Neural cell (in vitro differentiated cells): ENCODE measurements around the gene NANP. TPM values are rescaled to one million over a fixed set of nuclear protein-coding genes. Genes with fewer than 3 reads are reported as not detected.

Source experiments
- H2AFZ ChIP-seq: fragments of 200-600, 300-800 bp; sonication (generic), shearing (Covaris generic); 2 replicates; pipeline ENCODE4 v1.6.0; 2014; ENCODE audit warnings: low read depth, mild to moderate bottlenecking, antibody characterized with exemption, low read length, moderate library complexity
- H3F3A ChIP-seq: fragments of 200-600 bp; shearing (Covaris generic); 2 replicates; pipeline ENCODE4 v1.6.1; 2016; ENCODE audit warnings: mild to moderate bottlenecking, moderate library complexity, mixed read lengths, antibody characterized with exemption, low read length; ENCODE audit not compliant: insufficient read depth, poor library complexity, severe bottlenecking
- H3K27ac ChIP-seq: fragments of 200-600, 300-800 bp; sonication (generic), shearing (Covaris generic); 2 replicates; pipeline ENCODE4 v1.5.1; 2014; ENCODE audit warnings: mild to moderate bottlenecking, low read length, moderate library complexity
- H3K27me3 ChIP-seq: fragments of 300-800, 200-600 bp; sonication (generic), shearing (Covaris generic); 2 replicates; pipeline ENCODE4 v1.6.0; 2014; ENCODE audit warnings: mild to moderate bottlenecking, low read depth, low read length, moderate library complexity; ENCODE audit not compliant: insufficient read depth
- H3K36me3 ChIP-seq: fragments of 300-800, 200-600 bp; sonication (generic), shearing (Covaris generic); 2 replicates; pipeline ENCODE4 v1.5.1; 2014; ENCODE audit warnings: mild to moderate bottlenecking, antibody characterized with exemption, low read length, moderate library complexity; ENCODE audit not compliant: insufficient read depth
- H3K4me2 ChIP-seq: fragments of 300-800, 200-600 bp; sonication (generic), shearing (Covaris generic); 2 replicates; pipeline ENCODE4 v1.6.0; 2014; ENCODE audit warnings: mild to moderate bottlenecking, low read length
- H3K4me3 ChIP-seq: fragments of 300-800, 200-600 bp; sonication (generic), shearing (Covaris generic); 2 replicates; pipeline ENCODE4 v1.5.1; 2014; ENCODE audit warnings: mild to moderate bottlenecking, low read length, moderate library complexity
- H3K79me2 ChIP-seq: fragments of 200-600 bp; shearing (Covaris generic); replicated peaks from 2 replicates; pipeline ENCODE4 v1.6.0; 2014; ENCODE audit warnings: mild to moderate bottlenecking, low read length, moderate library complexity; ENCODE audit not compliant: insufficient read depth
- H3K9ac ChIP-seq: fragments of 300-800, 200-600 bp; sonication (generic), shearing (Covaris generic); 2 replicates; pipeline ENCODE4 v1.6.1; 2016; ENCODE audit warnings: mild to moderate bottlenecking, low read length, mixed read lengths
- H3K9me2 ChIP-seq: fragments of 200-600 bp; shearing (Covaris generic); 2 replicates; pipeline ENCODE4 v1.6.1; 2016; ENCODE audit warnings: mild to moderate bottlenecking, low read length, mixed read lengths; ENCODE audit not compliant: insufficient read depth
- H3K9me3 ChIP-seq: fragments of 200-600, 300-800 bp; sonication (generic), shearing (Covaris generic); 2 replicates; pipeline ENCODE4 v1.6.1; 2016; ENCODE audit warnings: mild to moderate bottlenecking, mixed run types, low read length, moderate library complexity, mixed read lengths
- H4K20me1 ChIP-seq: fragments of 200-600 bp; shearing (Covaris generic); 2 replicates; pipeline ENCODE4 v1.6.1; 2016; ENCODE audit warnings: mild to moderate bottlenecking, mixed run types; ENCODE audit not compliant: insufficient read depth
- EZH2 ChIP-seq: fragments of 200-600, 300-800 bp; shearing (Covaris generic), sonication (generic); IDR thresholded peaks from 2 replicates; pipeline ENCODE4 v1.6.1; 2014; ENCODE audit warnings: antibody characterized with exemption, low read length, borderline replicate concordance, mild to moderate bottlenecking; ENCODE audit not compliant: insufficient read depth, poor library complexity, severe bottlenecking
- MXI1 ChIP-seq: fragments of 450-650 bp; conservative IDR thresholded peaks from 2 replicates; pipeline ENCODE4 v1.6.1; 2014; ENCODE audit warnings: antibody characterized with exemption, mild to moderate bottlenecking; ENCODE audit not compliant: poor library complexity, severe bottlenecking
- POLR2AphosphoS5 ChIP-seq: IDR thresholded peaks from 2 replicates; pipeline ENCODE4 v1.6.1; 2012
- RAD21 ChIP-seq: fragments of 450-650 bp; conservative IDR thresholded peaks from 2 replicates; pipeline ENCODE4 v1.6.1; 2014; ENCODE audit warnings: antibody characterized with exemption, mild to moderate bottlenecking, moderate library complexity
- SMC3 ChIP-seq: fragments of 450-650 bp; conservative IDR thresholded peaks from 2 replicates; pipeline ENCODE4 v1.6.1; 2014; ENCODE audit warnings: antibody characterized with exemption, mild to moderate bottlenecking, moderate library complexity; ENCODE audit not compliant: poor library complexity
- TAF1 ChIP-seq: IDR thresholded peaks from 2 replicates; pipeline ENCODE4 v1.6.1; 2012; ENCODE audit warnings: low read depth
- polyA plus RNA-seq: library from polyadenylated mRNA; depleted of rRNA; stranded (reverse); fragments of >200 nt; gene quantifications from 2 replicates; pipeline ENCODE4 v1.2.3, GENCODE V29; 2014
- TF ChIP-seq, protein P1 (sequence below): IDR thresholded peaks from 2 replicates; pipeline ENCODE4 v1.6.1; 2012; ENCODE audit warnings: borderline replicate concordance
- TF ChIP-seq, protein P2 (sequence below): fragments of 450-650 bp; IDR thresholded peaks from 2 replicates; pipeline ENCODE4 v1.5.1; 2014; ENCODE audit warnings: antibody characterized with exemption, mild to moderate bottlenecking, moderate library complexity; ENCODE audit not compliant: poor library complexity, severe bottlenecking

NANP gene
- polyA plus RNA-seq, 1 donor from 2014 or later: 4.1 TPM

DNA sequence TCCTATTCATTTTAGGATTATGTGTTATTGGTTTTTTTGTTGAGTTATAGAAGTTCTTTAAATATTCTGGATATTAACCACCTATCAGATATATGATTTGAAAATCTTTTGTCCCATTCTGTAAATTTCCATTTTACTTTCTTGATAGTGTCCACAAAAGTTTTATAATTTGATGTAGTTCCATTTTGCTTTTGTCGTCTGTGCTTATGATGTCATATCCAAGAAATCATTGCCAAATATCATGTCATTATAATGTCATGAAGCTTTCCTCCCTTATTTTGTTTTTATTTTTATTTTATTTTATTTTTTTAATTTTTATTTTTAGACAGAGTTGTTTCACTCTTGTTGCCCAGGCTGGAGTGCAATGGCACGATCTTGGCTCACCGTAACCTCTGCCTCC, 21.0 kb upstream of the NANP start:
- Histone ChIP-seq H3K4me2 (no peak overlapping the region), H3F3A (no peaks in the 10 kb centered on the region), H4K20me1 (no peaks in the 10 kb centered on the region), H3K9ac (no peak overlapping the region), H3K9me2 (no peaks in the 10 kb centered on the region), H2AFZ (no peak overlapping the region), H3K9me3 (no peaks in the 10 kb centered on the region), H3K27ac (no peak overlapping the region), H3K27me3 (no peaks in the 10 kb centered on the region), H3K36me3 (no peaks in the 10 kb centered on the region), H3K4me3 (no peak overlapping the region), H3K79me2 (no peaks in the 10 kb centered on the region)
- TF ChIP-seq POLR2AphosphoS5 (no peak), EZH2 (no peak), SMC3 (no peak), TAF1 (no peak), RAD21 (no peak), MXI1 (no peak)
- TF ChIP-seq, protein P1, sequence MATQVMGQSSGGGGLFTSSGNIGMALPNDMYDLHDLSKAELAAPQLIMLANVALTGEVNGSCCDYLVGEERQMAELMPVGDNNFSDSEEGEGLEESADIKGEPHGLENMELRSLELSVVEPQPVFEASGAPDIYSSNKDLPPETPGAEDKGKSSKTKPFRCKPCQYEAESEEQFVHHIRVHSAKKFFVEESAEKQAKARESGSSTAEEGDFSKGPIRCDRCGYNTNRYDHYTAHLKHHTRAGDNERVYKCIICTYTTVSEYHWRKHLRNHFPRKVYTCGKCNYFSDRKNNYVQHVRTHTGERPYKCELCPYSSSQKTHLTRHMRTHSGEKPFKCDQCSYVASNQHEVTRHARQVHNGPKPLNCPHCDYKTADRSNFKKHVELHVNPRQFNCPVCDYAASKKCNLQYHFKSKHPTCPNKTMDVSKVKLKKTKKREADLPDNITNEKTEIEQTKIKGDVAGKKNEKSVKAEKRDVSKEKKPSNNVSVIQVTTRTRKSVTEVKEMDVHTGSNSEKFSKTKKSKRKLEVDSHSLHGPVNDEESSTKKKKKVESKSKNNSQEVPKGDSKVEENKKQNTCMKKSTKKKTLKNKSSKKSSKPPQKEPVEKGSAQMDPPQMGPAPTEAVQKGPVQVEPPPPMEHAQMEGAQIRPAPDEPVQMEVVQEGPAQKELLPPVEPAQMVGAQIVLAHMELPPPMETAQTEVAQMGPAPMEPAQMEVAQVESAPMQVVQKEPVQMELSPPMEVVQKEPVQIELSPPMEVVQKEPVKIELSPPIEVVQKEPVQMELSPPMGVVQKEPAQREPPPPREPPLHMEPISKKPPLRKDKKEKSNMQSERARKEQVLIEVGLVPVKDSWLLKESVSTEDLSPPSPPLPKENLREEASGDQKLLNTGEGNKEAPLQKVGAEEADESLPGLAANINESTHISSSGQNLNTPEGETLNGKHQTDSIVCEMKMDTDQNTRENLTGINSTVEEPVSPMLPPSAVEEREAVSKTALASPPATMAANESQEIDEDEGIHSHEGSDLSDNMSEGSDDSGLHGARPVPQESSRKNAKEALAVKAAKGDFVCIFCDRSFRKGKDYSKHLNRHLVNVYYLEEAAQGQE: no peak

DNA sequence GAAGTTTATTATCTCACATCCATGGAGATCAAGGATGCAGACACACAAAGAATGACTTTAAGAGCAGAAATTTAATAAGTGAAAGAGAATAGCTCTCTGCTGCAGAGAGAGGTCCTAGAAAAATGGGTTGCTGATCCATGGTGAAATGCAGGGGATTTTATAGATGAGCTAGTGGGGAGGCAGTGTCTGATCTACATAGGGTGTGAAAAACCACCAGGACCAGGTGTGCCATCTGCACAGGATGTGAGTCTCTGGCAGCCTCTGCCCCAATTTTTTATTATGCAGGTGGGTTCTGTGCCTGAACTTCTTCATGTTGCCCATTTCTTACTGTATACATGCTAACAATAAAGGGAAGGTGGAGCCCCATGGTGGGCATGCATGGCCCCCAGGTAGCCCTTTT, 19.9 kb upstream of the NANP start:
- no peaks in the 10 kb centered on the region for H3K36me3 ChIP-seq
- no peak overlapping the region for H3K27ac ChIP-seq
- H3K4me3 ChIP-seq: no peak overlapping the region
- H3K27me3 ChIP-seq: no peaks in the 10 kb centered on the region
- TF ChIP-seq, protein P1: no peak
- TF ChIP-seq, protein P2, sequence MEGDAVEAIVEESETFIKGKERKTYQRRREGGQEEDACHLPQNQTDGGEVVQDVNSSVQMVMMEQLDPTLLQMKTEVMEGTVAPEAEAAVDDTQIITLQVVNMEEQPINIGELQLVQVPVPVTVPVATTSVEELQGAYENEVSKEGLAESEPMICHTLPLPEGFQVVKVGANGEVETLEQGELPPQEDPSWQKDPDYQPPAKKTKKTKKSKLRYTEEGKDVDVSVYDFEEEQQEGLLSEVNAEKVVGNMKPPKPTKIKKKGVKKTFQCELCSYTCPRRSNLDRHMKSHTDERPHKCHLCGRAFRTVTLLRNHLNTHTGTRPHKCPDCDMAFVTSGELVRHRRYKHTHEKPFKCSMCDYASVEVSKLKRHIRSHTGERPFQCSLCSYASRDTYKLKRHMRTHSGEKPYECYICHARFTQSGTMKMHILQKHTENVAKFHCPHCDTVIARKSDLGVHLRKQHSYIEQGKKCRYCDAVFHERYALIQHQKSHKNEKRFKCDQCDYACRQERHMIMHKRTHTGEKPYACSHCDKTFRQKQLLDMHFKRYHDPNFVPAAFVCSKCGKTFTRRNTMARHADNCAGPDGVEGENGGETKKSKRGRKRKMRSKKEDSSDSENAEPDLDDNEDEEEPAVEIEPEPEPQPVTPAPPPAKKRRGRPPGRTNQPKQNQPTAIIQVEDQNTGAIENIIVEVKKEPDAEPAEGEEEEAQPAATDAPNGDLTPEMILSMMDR: no peak
- TF ChIP-seq TAF1 (no peak), POLR2AphosphoS5 (no peak), SMC3 (no peak), MXI1 (no peak)
- H3F3A ChIP-seq: no peaks in the 10 kb centered on the region
- no peak overlapping the region for H3K9ac ChIP-seq
- no peaks in the 10 kb centered on the region for H3K9me3 ChIP-seq
- no peak overlapping the region for H2AFZ ChIP-seq
- no peaks in the 10 kb centered on the region for H3K79me2 ChIP-seq
- no peaks in the 10 kb centered on the region for H3K9me2 ChIP-seq
- no peaks in the 10 kb centered on the region for H4K20me1 ChIP-seq
- no peak overlapping the region for H3K4me2 ChIP-seq
